H1 (cell line): Measurements from ENCODE around the gene GRIK4. TPM values are rescaled to one million over a fixed set of nuclear protein-coding genes. Genes with fewer than 3 reads are reported as not detected.

Source experiments
- CTCF ChIA-PET: fragments of 300-600 bp; sonication (Branson Sonifier 250); formaldehyde crosslinking; loops from one replicate; lab custom pipeline; 2021; ENCODE audit not compliant: partially characterized antibody; lab: Charles Lee
- POLR2A ChIA-PET: fragments of 300-600 bp; sonication (Branson Sonifier 250); formaldehyde crosslinking; loops from one replicate; lab custom pipeline; 2021; ENCODE audit warnings: inconsistent platforms; ENCODE audit not compliant: partially characterized antibody; lab: Charles Lee
- DNase-seq, 2 experiments: peaks; one replicate each; pipeline versions ENCODE4 v3.0.0 to v3.0.0-alpha.2; 2010 to 2022; ENCODE audit warnings: low spot score in 2 of 2, low read depth in 1 of 2, mixed read lengths in 1 of 2
- FAIRE-seq: peaks from 2 replicates; lab custom pipeline; 2011; peaks lifted over from hg19 to GRCh38; lab: Jason Lieb, UNC
- H2AFZ ChIP-seq: 2 replicates; pipeline ENCODE4 v1.8.1; 2012; ENCODE audit warnings: low read length, inconsistent platforms
- H2AK5ac ChIP-seq: 2 replicates; pipeline ENCODE4 v1.6.1; 2013; ENCODE audit warnings: low read depth, low read length
- H2BK120ac ChIP-seq: replicated peaks from 2 replicates; pipeline ENCODE3; 2013; ENCODE audit warnings: low read depth, low read length, inconsistent platforms
- H2BK12ac ChIP-seq: 2 replicates; pipeline ENCODE4 v1.6.1; 2013; ENCODE audit warnings: low read depth, low read length
- H2BK15ac ChIP-seq: 2 replicates; pipeline ENCODE4 v1.6.1; 2013; ENCODE audit warnings: low read length
- H2BK20ac ChIP-seq: 2 replicates; pipeline ENCODE4 v1.6.1; 2013; ENCODE audit warnings: low read length
- H2BK5ac ChIP-seq: 2 replicates; pipeline ENCODE4 v1.6.1; 2013; ENCODE audit warnings: low read depth, low read length
- H3K14ac ChIP-seq: 2 replicates; pipeline ENCODE4 v1.6.1; 2013; ENCODE audit warnings: inconsistent platforms; ENCODE audit not compliant: insufficient read length
- H3K18ac ChIP-seq: 2 replicates; pipeline ENCODE4 v1.6.1; 2013; ENCODE audit warnings: low read length; ENCODE audit errors: extremely low read depth
- H3K23ac ChIP-seq: 2 replicates; pipeline ENCODE4 v1.6.1; 2013; ENCODE audit warnings: inconsistent platforms; ENCODE audit not compliant: insufficient read length
- H3K23me2 ChIP-seq: 2 replicates; pipeline ENCODE4 v1.6.1; 2013; ENCODE audit warnings: low read depth, low read length
- H3K27ac ChIP-seq: 2 replicates; pipeline ENCODE4 v1.6.1; 2011; ENCODE audit warnings: low read depth, low read length, inconsistent platforms
- H3K27me3 ChIP-seq, 4 experiments: replicated peaks in 1 of 4; 1 replicate in 1 of 4; 2 replicates in 3 of 4; pipeline versions ENCODE4 v1.6.1 to v1.8.1; 2011 to 2013; ENCODE audit warnings: low read length in 3 of 4, mild to moderate bottlenecking in 3 of 4, inconsistent platforms in 2 of 4, mixed read lengths in 2 of 4, moderate library complexity in 1 of 4; ENCODE audit not compliant: control insufficient read depth in 3 of 4, insufficient read depth in 3 of 4; ENCODE audit errors: extremely low read depth in 1 of 4
- H3K36me3 ChIP-seq, 4 experiments: 2 replicates each; pipeline versions ENCODE4 v1.6.1 to v1.8.1; 2011 to 2013; ENCODE audit warnings: mild to moderate bottlenecking in 4 of 4, low read length in 3 of 4, moderate library complexity in 2 of 4, control low read depth in 1 of 4, inconsistent platforms in 1 of 4; ENCODE audit not compliant: insufficient read depth in 4 of 4, control insufficient read depth in 2 of 4
- H3K4ac ChIP-seq: replicated peaks from 2 replicates; pipeline ENCODE3; 2013; ENCODE audit warnings: low read length, low read depth, mixed read lengths, inconsistent platforms; ENCODE audit not compliant: insufficient read length
- H3K4me1 ChIP-seq, 4 experiments: replicated peaks in 1 of 4; 1 replicate in 1 of 4; 2 replicates in 3 of 4; pipeline versions ENCODE4 v1.6.1 to v1.8.1; 2011 to 2013; ENCODE audit warnings: low read length in 3 of 4, inconsistent platforms in 2 of 4, mixed read lengths in 1 of 4; ENCODE audit not compliant: insufficient read depth in 4 of 4, control insufficient read depth in 3 of 4
- H3K4me2 ChIP-seq, 2 experiments: 2 replicates each; pipeline versions ENCODE4 v1.6.1 to v1.8.1; 2011 to 2013; ENCODE audit warnings: low read depth in 2 of 2, low read length in 2 of 2, control low read depth in 1 of 2, inconsistent platforms in 1 of 2, mild to moderate bottlenecking in 1 of 2; ENCODE audit not compliant: insufficient read depth in 1 of 2
- H3K4me3 ChIP-seq, 4 experiments: fragments of 200-600, 300-600 bp in 1 of 4; sonication (generic), shearing (Covaris generic), sonication (Bioruptor Twin) in 1 of 4; 2 replicates each; pipeline versions ENCODE4 v1.5.1 to v1.8.1; 2011 to 2016; ENCODE audit warnings: low read length in 4 of 4, low read depth in 3 of 4, control low read depth in 2 of 4, inconsistent platforms in 2 of 4, mild to moderate bottlenecking in 2 of 4, mixed read lengths in 1 of 4, moderate library complexity in 1 of 4; ENCODE audit not compliant: insufficient read depth in 2 of 4; ENCODE audit errors: extremely low read depth in 1 of 4
- H3K56ac ChIP-seq: replicated peaks from 2 replicates; pipeline ENCODE3; 2013; ENCODE audit warnings: low read depth, mild to moderate bottlenecking, mixed read lengths, low read length, inconsistent platforms; ENCODE audit not compliant: insufficient read length
- H3K79me1 ChIP-seq: 2 replicates; pipeline ENCODE4 v1.6.1; 2013; ENCODE audit warnings: low read depth, low read length, control low read depth
- H3K79me2 ChIP-seq, 2 experiments: 2 replicates each; pipeline versions ENCODE4 v1.6.1 to v1.8.1; 2012 to 2013; ENCODE audit warnings: low read length in 2 of 2, mild to moderate bottlenecking in 2 of 2, inconsistent platforms in 1 of 2; ENCODE audit not compliant: insufficient read depth in 2 of 2, control insufficient read depth in 1 of 2
- H3K9ac ChIP-seq, 4 experiments: replicated peaks in 1 of 4; 1 replicate in 1 of 4; 2 replicates in 3 of 4; pipeline versions ENCODE4 v1.6.1 to v1.8.1; 2011 to 2013; ENCODE audit warnings: low read depth in 3 of 4, low read length in 3 of 4, control low read depth in 2 of 4, mild to moderate bottlenecking in 2 of 4, moderate library complexity in 2 of 4, inconsistent platforms in 1 of 4; ENCODE audit errors: extremely low read depth in 1 of 4
- H3K9me3 ChIP-seq, 2 experiments: 2 replicates each; pipeline versions ENCODE4 v1.6.1 to v1.8.1; 2012 to 2013; ENCODE audit warnings: mild to moderate bottlenecking in 2 of 2, moderate library complexity in 2 of 2, control low read depth in 1 of 2, inconsistent platforms in 1 of 2, low read depth in 1 of 2, low read length in 1 of 2, mixed read lengths in 1 of 2; ENCODE audit not compliant: insufficient read depth in 2 of 2
- H4K20me1 ChIP-seq, 2 experiments: replicated peaks in 1 of 2; 2 replicates each; pipeline versions ENCODE3 to v1.8.1; 2011 to 2013; ENCODE audit warnings: inconsistent platforms in 2 of 2, low read length in 2 of 2, mild to moderate bottlenecking in 1 of 2; ENCODE audit not compliant: insufficient read depth in 2 of 2, control insufficient read depth in 1 of 2
- H4K5ac ChIP-seq: 2 replicates; pipeline ENCODE4 v1.6.1; 2013; ENCODE audit warnings: low read length, low read depth, mixed read lengths, inconsistent platforms; ENCODE audit not compliant: insufficient read length
- H4K8ac ChIP-seq: 2 replicates; pipeline ENCODE4 v1.8.0; 2013; ENCODE audit warnings: mild to moderate bottlenecking, moderate library complexity, low read length, inconsistent platforms; ENCODE audit not compliant: insufficient read depth; ENCODE audit errors: extremely low read depth
- H4K91ac ChIP-seq: replicated peaks from 2 replicates; pipeline ENCODE3; 2013; ENCODE audit warnings: low read length, mixed read lengths, inconsistent platforms; ENCODE audit not compliant: insufficient read length
- HDAC2 ChIP-seq, 2 experiments: fragments of 300-600 bp in 1 of 2; sonication (generic) in 1 of 2; IDR thresholded peaks; 2 replicates each; pipeline ENCODE4 v1.6.1; 2011 to 2012; ENCODE audit warnings: low read depth in 2 of 2, low read length in 2 of 2, mild to moderate bottlenecking in 2 of 2, moderate library complexity in 2 of 2, borderline replicate concordance in 1 of 2, inconsistent platforms in 1 of 2
- KDM5A ChIP-seq: fragments of 200-600 bp; IDR thresholded peaks from 2 replicates; pipeline ENCODE4 v1.7.1; 2012; ENCODE audit warnings: mild to moderate bottlenecking, low read length, inconsistent platforms, mixed read lengths
- MAFK ChIP-seq: IDR thresholded peaks from 2 replicates; pipeline ENCODE4 v1.6.1; 2012; ENCODE audit warnings: low read depth, mild to moderate bottlenecking, improper control_type of control experiment, low read length
- SAP30 ChIP-seq: fragments of 300-600 bp; sonication (generic); IDR thresholded peaks from 2 replicates; pipeline ENCODE4 v1.7.1; 2012; ENCODE audit warnings: low read length, moderate library complexity, mild to moderate bottlenecking, inconsistent platforms; ENCODE audit not compliant: insufficient read depth, insufficient replicate concordance
- TAF7 ChIP-seq: optimal IDR thresholded peaks from 2 replicates; pipeline ENCODE3; 2011; ENCODE audit warnings: low read depth, mild to moderate bottlenecking, inconsistent platforms, low read length, moderate library complexity, borderline replicate concordance
- ZNF274 ChIP-seq: IDR thresholded peaks from 2 replicates; pipeline ENCODE4 v1.7.0; 2012; ENCODE audit warnings: low read length, borderline replicate concordance; ENCODE audit errors: extremely low read depth
- WGBS, 2 experiments: shearing (Covaris generic) in 1 of 2; methylation state at CpG; one replicate each; pipeline versions ENCODE4 v1.1.6 to v1.1.7; 2013 to 2015; ENCODE audit warnings: low lambda C conversion rate in 2 of 2, mixed read lengths in 2 of 2, inconsistent platforms in 1 of 2, low coverage in 1 of 2, missing lambda C conversion rate in 1 of 2; ENCODE audit not compliant: insufficient replicate concordance in 2 of 2, insufficient coverage in 1 of 2, insufficient read length in 1 of 2; ENCODE audit errors: extremely low coverage in 1 of 2, missing lambda C conversion rate in 1 of 2; 5-methylcytosine and 5-hydroxymethylcytosine counted together
- polyA plus RNA-seq, 7 experiments: library from polyadenylated mRNA; depleted of rRNA in 3 of 7; stranded (reverse) in 5 of 7; unstranded in 2 of 7; fragments of >200 nt in 5 of 7; fragments of 200-250 nt in 2 of 7; gene quantifications; 1 replicate in 5 of 7; 2 replicates in 1 of 7; 4 replicates in 1 of 7; pipeline versions ENCODE4 v1.2.1 to v1.2.3, GENCODE V29; 2011 to 2013; ENCODE audit warnings: missing spikeins in 2 of 7, mixed read lengths in 2 of 7
- total RNA-seq: library from RNA; stranded (reverse); fragmentation: NEBNext Ultra II Directional; extraction: Animal tissue kit (Norgen Biotek cat#: 25700); gene quantifications from 2 replicates; pipeline ENCODE4 v1.2.1, GENCODE V29; 2021
- TF ChIP-seq, protein P1 (sequence below): IDR thresholded peaks from 2 replicates; pipeline ENCODE4 v1.6.1; 2012; ENCODE audit warnings: low read length, inconsistent platforms

The GRIK4 gene
- total and polyA plus RNA-seq, 2 of the 8 experiments (the other 6 are each of a cell fraction or from before 2014, with no cell fraction given): 1.2 to 2.9 TPM

DNA sequence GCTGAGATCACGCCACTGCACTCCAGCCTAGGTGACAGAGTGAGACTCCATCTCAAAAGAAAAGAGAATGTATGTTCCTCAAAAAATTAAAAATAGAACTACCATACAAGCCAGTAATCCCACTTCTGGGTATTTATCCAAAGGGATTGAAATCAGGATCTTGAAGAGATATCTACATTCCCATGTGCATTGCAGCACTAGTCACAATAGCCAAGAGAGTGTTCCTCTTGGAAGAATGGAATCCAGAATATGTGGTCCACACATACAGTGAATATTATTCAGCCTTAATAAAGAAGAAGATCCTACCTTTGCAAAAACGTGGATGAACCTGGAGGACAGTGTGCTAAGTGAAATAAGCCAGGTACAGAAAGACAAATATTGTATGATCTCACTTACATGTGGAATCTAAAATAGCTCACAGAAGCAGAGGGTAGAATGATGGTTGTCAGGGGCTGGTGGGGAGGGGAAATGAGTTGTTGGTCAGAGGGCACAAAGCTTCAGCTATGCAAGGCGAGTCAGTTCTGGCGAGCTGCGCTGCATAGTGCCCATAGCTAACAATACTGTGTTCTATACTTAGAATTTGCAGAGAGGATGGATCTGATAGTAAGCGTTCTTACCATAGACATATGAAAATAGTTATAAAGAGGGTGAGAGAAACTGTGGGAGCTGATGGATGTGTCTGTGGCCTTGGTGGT lies 32.1 kb downstream of the GRIK4 start:
- H3K56ac ChIP-seq: no peak overlapping the region
- no peaks in the 10 kb centered on the region for H3K9me3 ChIP-seq
- no peak overlapping the region for H2BK120ac ChIP-seq
- H3K23ac ChIP-seq: no peak overlapping the region
- H3K18ac ChIP-seq: no peak overlapping the region
- no peak overlapping the region for H3K4me2 ChIP-seq
- no peaks in the 10 kb centered on the region for H3K79me1 ChIP-seq
- no peak overlapping the region for H3K4me3 ChIP-seq
- H3K79me2 ChIP-seq: no peaks in the 10 kb centered on the region
- no peak overlapping the region for H3K9ac ChIP-seq
- FAIRE-seq (no peak), DNase-seq (no peak)
- no peak overlapping the region for H4K5ac ChIP-seq
- CTCF ChIA-PET: interaction anchor here (0.5 to 2.3 kb wide), 9 partner anchors 16 to 240 kb away, joined by 3 to 7 read pairs (median 3); no protein-coding TSS in a partner anchor
- WGBS, 2 experiments: 67% methylated on average over 6 of the region's 6 CpGs; no CpG with 5 or more reads in 1 of the 2 experiments
- no peak overlapping the region for H2BK5ac ChIP-seq
- no peaks in the 10 kb centered on the region; a peak in 1 of 7 replicates for H3K27me3 ChIP-seq
- no peak overlapping the region for H4K8ac ChIP-seq
- no peak overlapping the region for H3K14ac ChIP-seq
- POLR2A ChIA-PET: no interaction called here
- no peak overlapping the region for H2BK15ac ChIP-seq
- H3K4ac ChIP-seq: no peak overlapping the region
- no peaks in the 10 kb centered on the region; the same call in 1 of the 2 replicates for H3K23me2 ChIP-seq
- no peak overlapping the region for H3K27ac ChIP-seq
- H2BK20ac ChIP-seq: no peak overlapping the region
- H4K91ac ChIP-seq: no peak overlapping the region
- peaks cover 0 to 15% (median 8%) of the 10 kb centered on the region in 4 experiments for H3K4me1 ChIP-seq
- no peak overlapping the region for H2AK5ac ChIP-seq
- H2AFZ ChIP-seq: no peak overlapping the region
- no peaks in the 10 kb centered on the region for H4K20me1 ChIP-seq
- H2BK12ac ChIP-seq: no peak overlapping the region
- H3K36me3 ChIP-seq: no peaks in the 10 kb centered on the region
- TF ChIP-seq SAP30 (no peak), HDAC2 (IDR thresholded peaks at IDR 0.05; ENCODE audit: borderline replicate concordance in 1 of 2, low read depth in 2 of 2, low read length in 2 of 2) (no peak), KDM5A (no peak), ZNF274 (no peak), TAF7 (no peak), MAFK (no peak)
- TF ChIP-seq, protein P1, sequence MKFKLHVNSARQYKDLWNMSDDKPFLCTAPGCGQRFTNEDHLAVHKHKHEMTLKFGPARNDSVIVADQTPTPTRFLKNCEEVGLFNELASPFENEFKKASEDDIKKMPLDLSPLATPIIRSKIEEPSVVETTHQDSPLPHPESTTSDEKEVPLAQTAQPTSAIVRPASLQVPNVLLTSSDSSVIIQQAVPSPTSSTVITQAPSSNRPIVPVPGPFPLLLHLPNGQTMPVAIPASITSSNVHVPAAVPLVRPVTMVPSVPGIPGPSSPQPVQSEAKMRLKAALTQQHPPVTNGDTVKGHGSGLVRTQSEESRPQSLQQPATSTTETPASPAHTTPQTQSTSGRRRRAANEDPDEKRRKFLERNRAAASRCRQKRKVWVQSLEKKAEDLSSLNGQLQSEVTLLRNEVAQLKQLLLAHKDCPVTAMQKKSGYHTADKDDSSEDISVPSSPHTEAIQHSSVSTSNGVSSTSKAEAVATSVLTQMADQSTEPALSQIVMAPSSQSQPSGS: no peak
